ENCODE data around the gene ZNF846.
"Not testable (repeated sequence)": the region's sequence is repeated elsewhere in the genome, so short reads cannot be mapped to it uniquely, and the experiment has no call there.

Gene ZNF846

GRCh38 chr19:9782338-9782737 is 13.8 kb upstream of the ZNF846 start:
- no peak for DNase-seq

- no peak for DNase-seq
Observed at GRCh38 chr19:9757544-9758501, 10.7 kb downstream of the ZNF846 start.

GRCh38 chr19:9752701-9753443 is 15.7 kb downstream of the ZNF846 start:
- no peak for DNase-seq

GRCh38 chr19:9751446-9751845 is 17.1 kb downstream of the ZNF846 start:
- no peak for DNase-seq

GRCh38 chr19:9741476-9742171 is 26.9 kb downstream of the ZNF846 start:
- DNase-seq, result no peak

GRCh38 chr19:9735986-9736385 is 32.6 kb downstream of the ZNF846 start:
- DNase-seq, result no peak

GRCh38 chr19:9730056-9730455 is 38.5 kb downstream of the ZNF846 start:
- not testable (repeated sequence) for DNase-seq

- no peak for DNase-seq
Observed at GRCh38 chr19:9729162-9729561, 39.4 kb downstream of the ZNF846 start.

GRCh38 chr19:9727644-9728043 is 40.9 kb downstream of the ZNF846 start:
- DNase-seq, result no peak

- not testable (repeated sequence) for DNase-seq
Observed at GRCh38 chr19:9725508-9726201, 42.9 kb downstream of the ZNF846 start.

- DNase-seq, result no peak
Observed at GRCh38 chr19:9724157-9724556, 44.4 kb downstream of the ZNF846 start.

GRCh38 chr19:9721861-9722260 is 46.7 kb downstream of the ZNF846 start:
- no peak for DNase-seq

GRCh38 chr19:9720541-9720940 is 48.0 kb downstream of the ZNF846 start:
- no peak for DNase-seq

- no peak for DNase-seq
Observed at GRCh38 chr19:9711815-9712214, 56.7 kb downstream of the ZNF846 start.

GRCh38 chr19:9709305-9709704 is 59.2 kb downstream of the ZNF846 start:
- DNase-seq, result no peak

GRCh38 chr19:9705836-9706235 is 62.7 kb downstream of the ZNF846 start:
- DNase-seq, result no peak

- no peak for DNase-seq
Observed at GRCh38 chr19:9702186-9702585, 66.4 kb downstream of the ZNF846 start.
